ENCODE results near the gene SYAP1.
"Not testable (repeated sequence)": the region's sequence is repeated elsewhere in the genome, so short reads cannot be mapped to it uniquely, and the experiment has no call there.

The SYAP1 gene

GRCh38 chrX:16719334-16720084, at the start of gene SYAP1:
TSS of gene SYAP1 (plus strand) at chrX:16719612. CDS start at chrX:16719725, 113 bp downstream.
- DNase-seq (ENCODE audit: low read depth in 2 of 2, low spot score in 1 of 2) = peak; percentile 83 to 99

- peak in 1 of 2 donors; percentile 0 for DNase-seq (ENCODE audit: low read depth in 2 of 2, low spot score in 1 of 2)
Observed at GRCh38 chrX:16671005-16671404, 48.4 kb upstream of the SYAP1 start.

- no peak for DNase-seq (ENCODE audit: low read depth in 2 of 2, low spot score in 1 of 2)
Observed at GRCh38 chrX:16678689-16679088, 40.7 kb upstream of the SYAP1 start.

- DNase-seq (ENCODE audit: low read depth in 2 of 2, low spot score in 1 of 2) = no peak
Observed at GRCh38 chrX:16683007-16683664, 36.3 kb upstream of the SYAP1 start.

GRCh38 chrX:16687514-16687913, 31.9 kb upstream of the SYAP1 start:
- no peak for DNase-seq (ENCODE audit: low read depth in 2 of 2, low spot score in 1 of 2)

GRCh38 chrX:16695079-16695676, 24.2 kb upstream of the SYAP1 start:
- DNase-seq (ENCODE audit: low read depth in 2 of 2, low spot score in 1 of 2) = peak; percentile 22 to 52

- no peak for DNase-seq (ENCODE audit: low read depth in 2 of 2, low spot score in 1 of 2)
Observed at GRCh38 chrX:16696956-16697355, 22.5 kb upstream of the SYAP1 start.

- DNase-seq (ENCODE audit: low read depth in 2 of 2, low spot score in 1 of 2) = no peak
Observed at GRCh38 chrX:16699389-16699788, 20.0 kb upstream of the SYAP1 start.

GRCh38 chrX:16700734-16701133, 18.7 kb upstream of the SYAP1 start:
- no peak for DNase-seq (ENCODE audit: low read depth in 2 of 2, low spot score in 1 of 2)

GRCh38 chrX:16702700-16703599, 16.5 kb upstream of the SYAP1 start:
- no peak for DNase-seq (ENCODE audit: low read depth in 2 of 2, low spot score in 1 of 2)

GRCh38 chrX:16705370-16705769, 14.0 kb upstream of the SYAP1 start:
- no peak for DNase-seq (ENCODE audit: low read depth in 2 of 2, low spot score in 1 of 2)

- DNase-seq (ENCODE audit: low read depth in 2 of 2, low spot score in 1 of 2) = no peak
Observed at GRCh38 chrX:16708016-16708415, 11.4 kb upstream of the SYAP1 start.

- DNase-seq (ENCODE audit: low read depth in 2 of 2, low spot score in 1 of 2) = no peak
Observed at GRCh38 chrX:16711219-16711811, 8.1 kb upstream of the SYAP1 start.

GRCh38 chrX:16711893-16712547, 7.4 kb upstream of the SYAP1 start:
- DNase-seq (ENCODE audit: low read depth in 2 of 2, low spot score in 1 of 2) = no peak

- no peak for DNase-seq (ENCODE audit: low read depth in 2 of 2, low spot score in 1 of 2)
Observed at GRCh38 chrX:16712548-16713155, 6.8 kb upstream of the SYAP1 start, which contains the start of gene CTPS2. TSS of gene CTPS2 (minus strand) at chrX:16712669. CDS start at chrX:16702902, 9,767 bp downstream.

GRCh38 chrX:16714504-16714903, 4.9 kb upstream of the SYAP1 start:
- DNase-seq (ENCODE audit: low read depth in 2 of 2, low spot score in 1 of 2) = no peak

GRCh38 chrX:16715638-16716037, 3.8 kb upstream of the SYAP1 start:
- DNase-seq (ENCODE audit: low read depth in 2 of 2, low spot score in 1 of 2) = not testable (repeated sequence)

- not testable (repeated sequence) for DNase-seq (ENCODE audit: low read depth in 2 of 2, low spot score in 1 of 2)
Observed at GRCh38 chrX:16716451-16716850, 3.0 kb upstream of the SYAP1 start.

- DNase-seq (ENCODE audit: low read depth in 2 of 2, low spot score in 1 of 2) = no peak
Observed at GRCh38 chrX:16718824-16719333, 533 bp upstream of the SYAP1 start.

GRCh38 chrX:16722481-16722880, 3.1 kb downstream of the SYAP1 start:
- DNase-seq (ENCODE audit: low read depth in 2 of 2, low spot score in 1 of 2) = no peak
